HCT116 (cell line): ENCODE data around the gene SYP.

Experiments
- EZH2 ChIP-seq: fragments of 200-600 bp; sonication (generic); IDR thresholded peaks from 2 replicates; pipeline ENCODE4 v1.6.1; 2017; ENCODE audit warnings: antibody characterized with exemption, mixed run types
- FOSL1 ChIP-seq: IDR thresholded peaks from 2 replicates; pipeline ENCODE4 v1.6.1; 2012; ENCODE audit warnings: low read depth
- SP1 ChIP-seq: IDR thresholded peaks from 2 replicates; pipeline ENCODE4 v1.6.1; 2012; ENCODE audit warnings: low read depth
- TF ChIP-seq, protein P1 (sequence below): IDR thresholded peaks from 2 replicates; pipeline ENCODE4 v1.6.1; 2012
- TF ChIP-seq, protein P2 (sequence below): IDR thresholded peaks from 2 replicates; pipeline ENCODE4 v1.6.1; 2012; ENCODE audit warnings: low read depth
- TF ChIP-seq, protein P3 (sequence below), 3 experiments: fragments of 200-600 bp in 1 of 3; sonication (generic) in 1 of 3; IDR thresholded peaks in 2 of 3; conservative IDR thresholded peaks in 1 of 3; 2 replicates each; pipeline ENCODE4 v1.5.1; 2012 to 2017; ENCODE audit warnings: low read depth in 2 of 3, low read length in 2 of 3, antibody characterized with exemption in 1 of 3, borderline replicate concordance in 1 of 3, control low read depth in 1 of 3, mild to moderate bottlenecking in 1 of 3, mixed read lengths in 1 of 3, mixed run types in 1 of 3, moderate library complexity in 1 of 3; ENCODE audit not compliant: insufficient read depth in 1 of 3

DNA sequence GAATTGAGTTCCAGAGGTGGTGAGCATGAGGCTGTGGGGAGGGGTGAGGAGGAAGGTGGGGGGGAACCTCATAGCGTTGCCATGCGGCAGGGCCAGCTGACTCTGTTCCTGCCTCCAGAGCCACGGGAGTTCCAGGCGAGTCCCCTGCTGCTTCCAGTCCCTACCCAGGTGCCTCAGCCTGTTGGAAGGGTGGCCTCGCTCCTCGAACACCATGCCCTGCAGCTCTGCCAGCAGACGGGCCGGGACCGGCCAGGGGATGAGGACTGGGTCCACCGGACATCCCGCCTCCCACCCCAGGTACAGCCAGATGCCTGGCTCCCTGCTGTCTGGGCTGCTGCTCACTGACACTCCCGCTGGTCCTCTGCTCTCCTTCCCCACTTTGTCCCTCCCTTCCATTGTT lies 43.2 kb upstream of the SYP start:
- TF ChIP-seq FOSL1 (no peak), SP1 (no peak), EZH2 (no peak)
- TF ChIP-seq, protein P1, sequence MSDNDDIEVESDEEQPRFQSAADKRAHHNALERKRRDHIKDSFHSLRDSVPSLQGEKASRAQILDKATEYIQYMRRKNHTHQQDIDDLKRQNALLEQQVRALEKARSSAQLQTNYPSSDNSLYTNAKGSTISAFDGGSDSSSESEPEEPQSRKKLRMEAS, result no peak
- TF ChIP-seq, protein P2, sequence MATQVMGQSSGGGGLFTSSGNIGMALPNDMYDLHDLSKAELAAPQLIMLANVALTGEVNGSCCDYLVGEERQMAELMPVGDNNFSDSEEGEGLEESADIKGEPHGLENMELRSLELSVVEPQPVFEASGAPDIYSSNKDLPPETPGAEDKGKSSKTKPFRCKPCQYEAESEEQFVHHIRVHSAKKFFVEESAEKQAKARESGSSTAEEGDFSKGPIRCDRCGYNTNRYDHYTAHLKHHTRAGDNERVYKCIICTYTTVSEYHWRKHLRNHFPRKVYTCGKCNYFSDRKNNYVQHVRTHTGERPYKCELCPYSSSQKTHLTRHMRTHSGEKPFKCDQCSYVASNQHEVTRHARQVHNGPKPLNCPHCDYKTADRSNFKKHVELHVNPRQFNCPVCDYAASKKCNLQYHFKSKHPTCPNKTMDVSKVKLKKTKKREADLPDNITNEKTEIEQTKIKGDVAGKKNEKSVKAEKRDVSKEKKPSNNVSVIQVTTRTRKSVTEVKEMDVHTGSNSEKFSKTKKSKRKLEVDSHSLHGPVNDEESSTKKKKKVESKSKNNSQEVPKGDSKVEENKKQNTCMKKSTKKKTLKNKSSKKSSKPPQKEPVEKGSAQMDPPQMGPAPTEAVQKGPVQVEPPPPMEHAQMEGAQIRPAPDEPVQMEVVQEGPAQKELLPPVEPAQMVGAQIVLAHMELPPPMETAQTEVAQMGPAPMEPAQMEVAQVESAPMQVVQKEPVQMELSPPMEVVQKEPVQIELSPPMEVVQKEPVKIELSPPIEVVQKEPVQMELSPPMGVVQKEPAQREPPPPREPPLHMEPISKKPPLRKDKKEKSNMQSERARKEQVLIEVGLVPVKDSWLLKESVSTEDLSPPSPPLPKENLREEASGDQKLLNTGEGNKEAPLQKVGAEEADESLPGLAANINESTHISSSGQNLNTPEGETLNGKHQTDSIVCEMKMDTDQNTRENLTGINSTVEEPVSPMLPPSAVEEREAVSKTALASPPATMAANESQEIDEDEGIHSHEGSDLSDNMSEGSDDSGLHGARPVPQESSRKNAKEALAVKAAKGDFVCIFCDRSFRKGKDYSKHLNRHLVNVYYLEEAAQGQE, result no peak
- TF ChIP-seq, protein P3, sequence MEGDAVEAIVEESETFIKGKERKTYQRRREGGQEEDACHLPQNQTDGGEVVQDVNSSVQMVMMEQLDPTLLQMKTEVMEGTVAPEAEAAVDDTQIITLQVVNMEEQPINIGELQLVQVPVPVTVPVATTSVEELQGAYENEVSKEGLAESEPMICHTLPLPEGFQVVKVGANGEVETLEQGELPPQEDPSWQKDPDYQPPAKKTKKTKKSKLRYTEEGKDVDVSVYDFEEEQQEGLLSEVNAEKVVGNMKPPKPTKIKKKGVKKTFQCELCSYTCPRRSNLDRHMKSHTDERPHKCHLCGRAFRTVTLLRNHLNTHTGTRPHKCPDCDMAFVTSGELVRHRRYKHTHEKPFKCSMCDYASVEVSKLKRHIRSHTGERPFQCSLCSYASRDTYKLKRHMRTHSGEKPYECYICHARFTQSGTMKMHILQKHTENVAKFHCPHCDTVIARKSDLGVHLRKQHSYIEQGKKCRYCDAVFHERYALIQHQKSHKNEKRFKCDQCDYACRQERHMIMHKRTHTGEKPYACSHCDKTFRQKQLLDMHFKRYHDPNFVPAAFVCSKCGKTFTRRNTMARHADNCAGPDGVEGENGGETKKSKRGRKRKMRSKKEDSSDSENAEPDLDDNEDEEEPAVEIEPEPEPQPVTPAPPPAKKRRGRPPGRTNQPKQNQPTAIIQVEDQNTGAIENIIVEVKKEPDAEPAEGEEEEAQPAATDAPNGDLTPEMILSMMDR (IDR thresholded peaks at IDR 0.05 in 2 of 3, conservative IDR thresholded peaks at IDR 0.05 in 1 of 3; ENCODE audit: borderline replicate concordance in 1 of 3, insufficient read depth in 1 of 3, low read depth in 2 of 3, low read length in 2 of 3), result no peak
